HEK293 (cell line): ENCODE results near the gene ADAT2.

Source experiments
- CTCF ChIA-PET: fragments of 350-600 bp; formaldehyde crosslinking; extraction: SDS; loops from one replicate; lab custom pipeline; 2021; ENCODE audit warnings: antibody characterized with exemption; lab: Yijun Ruan, JAX
- POLR2A ChIA-PET: fragments of 300-600 bp; formaldehyde crosslinking; extraction: SDS; loops from one replicate; lab custom pipeline; 2020; ENCODE audit warnings: antibody characterized with exemption, inconsistent platforms; lab: Yijun Ruan, JAX
- H3K27ac ChIP-seq: fragments of 200-500 bp; sonication (Bioruptor generic); 2 replicates; pipeline ENCODE4 v1.5.1; 2014; ENCODE audit warnings: low read depth, low read length, control low read depth, inconsistent platforms; ENCODE audit errors: extremely low read depth
- H3K36me3 ChIP-seq, 2 experiments: fragments of 200-500 bp in 1 of 2; sonication (Bioruptor generic) in 1 of 2; 1 replicate in 1 of 2; 2 replicates in 1 of 2; pipeline ENCODE4 v1.5.1; 2014 to 2017; ENCODE audit warnings: inconsistent platforms in 2 of 2, low read length in 2 of 2; ENCODE audit not compliant: control insufficient read depth in 2 of 2, insufficient read depth in 1 of 2
- H3K4me1 ChIP-seq: fragments of 200-500 bp; sonication (Bioruptor generic); 2 replicates; pipeline ENCODE4 v1.5.1; 2014; ENCODE audit warnings: mild to moderate bottlenecking, low read length, inconsistent platforms; ENCODE audit not compliant: control insufficient read depth, insufficient read depth
- H3K4me3 ChIP-seq: 2 replicates; pipeline ENCODE4 v1.5.1; 2011; ENCODE audit warnings: low read depth, mild to moderate bottlenecking, control low read depth, low read length, moderate library complexity
- H3K9me3 ChIP-seq: fragments of 200-500 bp; sonication (Bioruptor generic); 2 replicates; pipeline ENCODE4 v1.5.1; 2014; ENCODE audit warnings: low read depth, low read length, inconsistent platforms; ENCODE audit not compliant: control insufficient read depth, insufficient read depth
- BCL11B ChIP-seq: fragments of 450-650 bp; formaldehyde crosslinking; IDR thresholded peaks from 2 replicates; pipeline ENCODE4 v1.5.1; 2016; ENCODE audit warnings: low read depth, missing biosample characterization, missing genetic modification characterization
- FEZF1 ChIP-seq: fragments of 450-650 bp; formaldehyde crosslinking; IDR thresholded peaks from 2 replicates; pipeline ENCODE4 v1.5.1; 2016; ENCODE audit warnings: missing biosample characterization, missing genetic modification characterization
- KLF1 ChIP-seq: fragments of 450-650 bp; formaldehyde crosslinking; IDR thresholded peaks from 2 replicates; pipeline ENCODE4 v1.5.1; 2016; ENCODE audit warnings: missing biosample characterization, missing genetic modification characterization
- MZF1 ChIP-seq: fragments of 450-650 bp; formaldehyde crosslinking; IDR thresholded peaks from 2 replicates; pipeline ENCODE4 v1.5.1; 2017; ENCODE audit warnings: missing biosample characterization, missing genetic modification characterization, borderline replicate concordance
- RBAK ChIP-seq: fragments of 450-650 bp; formaldehyde crosslinking; IDR thresholded peaks from 2 replicates; pipeline ENCODE4 v1.5.1; 2016; ENCODE audit warnings: missing biosample characterization, missing genetic modification characterization
- SALL2 ChIP-seq: fragments of 450-650 bp; formaldehyde crosslinking; IDR thresholded peaks from 2 replicates; pipeline ENCODE4 v1.5.0; 2017; ENCODE audit warnings: missing biosample characterization, mild to moderate bottlenecking, missing genetic modification characterization, borderline replicate concordance
- WT1 ChIP-seq: fragments of 450-650 bp; formaldehyde crosslinking; IDR thresholded peaks from 2 replicates; pipeline ENCODE4 v1.5.1; 2016; ENCODE audit warnings: missing biosample characterization, missing genetic modification characterization
- ZNF133 ChIP-seq: fragments of 450-650 bp; formaldehyde crosslinking; IDR thresholded peaks from 2 replicates; pipeline ENCODE4 v1.5.1; 2016; ENCODE audit warnings: missing biosample characterization, missing genetic modification characterization
- ZNF140 ChIP-seq: fragments of 450-650 bp; formaldehyde crosslinking; IDR thresholded peaks from 2 replicates; pipeline ENCODE4 v1.5.1; 2016; ENCODE audit warnings: missing biosample characterization, missing genetic modification characterization
- ZNF155 ChIP-seq: fragments of 450-650 bp; formaldehyde crosslinking; IDR thresholded peaks from 2 replicates; pipeline ENCODE4 v1.5.1; 2016; ENCODE audit warnings: missing biosample characterization, missing genetic modification characterization
- ZNF292 ChIP-seq: fragments of 450-650 bp; formaldehyde crosslinking; IDR thresholded peaks from 2 replicates; pipeline ENCODE4 v1.5.1; 2016; ENCODE audit warnings: low read depth, missing biosample characterization, missing genetic modification characterization, borderline replicate concordance
- ZNF311 ChIP-seq: fragments of 450-650 bp; formaldehyde crosslinking; IDR thresholded peaks from 2 replicates; pipeline ENCODE4 v1.5.1; 2017; ENCODE audit warnings: missing biosample characterization, missing genetic modification characterization, borderline replicate concordance
- ZNF324 ChIP-seq: fragments of 450-650 bp; formaldehyde crosslinking; IDR thresholded peaks from 2 replicates; pipeline ENCODE4 v1.5.1; 2016; ENCODE audit warnings: missing biosample characterization, missing genetic modification characterization
- ZNF473 ChIP-seq: fragments of 450-650 bp; formaldehyde crosslinking; IDR thresholded peaks from 2 replicates; pipeline ENCODE4 v1.5.1; 2017; ENCODE audit warnings: missing biosample characterization, missing genetic modification characterization
- ZNF48 ChIP-seq: fragments of 450-650 bp; formaldehyde crosslinking; IDR thresholded peaks from 2 replicates; pipeline ENCODE4 v1.5.1; 2016; ENCODE audit warnings: missing biosample characterization, missing genetic modification characterization
- ZNF548 ChIP-seq: fragments of 450-650 bp; formaldehyde crosslinking; IDR thresholded peaks from 2 replicates; pipeline ENCODE4 v1.5.1; 2016; ENCODE audit warnings: missing biosample characterization, missing genetic modification characterization
- ZNF555 ChIP-seq: fragments of 450-650 bp; formaldehyde crosslinking; conservative IDR thresholded peaks from 2 replicates; pipeline ENCODE4 v1.5.1; 2017; ENCODE audit warnings: missing biosample characterization, mild to moderate bottlenecking, missing genetic modification characterization, inconsistent platforms
- ZNF558 ChIP-seq: fragments of 450-650 bp; formaldehyde crosslinking; IDR thresholded peaks from 2 replicates; pipeline ENCODE4 v1.5.1; 2016; ENCODE audit warnings: missing biosample characterization, missing genetic modification characterization
- ZNF596 ChIP-seq: fragments of 450-650 bp; IDR thresholded peaks from 2 replicates; pipeline ENCODE4 v1.5.0; 2018; ENCODE audit warnings: missing biosample characterization, mild to moderate bottlenecking, missing genetic modification characterization, moderate library complexity
- ZNF658 ChIP-seq: fragments of 450-650 bp; formaldehyde crosslinking; IDR thresholded peaks from 2 replicates; pipeline ENCODE4; 2016; ENCODE audit warnings: missing biosample characterization, missing genetic modification characterization
- ZNF677 ChIP-seq: fragments of 450-650 bp; IDR thresholded peaks from 2 replicates; pipeline ENCODE4 v1.5.0; 2018; ENCODE audit warnings: missing biosample characterization, mild to moderate bottlenecking, missing genetic modification characterization, moderate library complexity
- ZNF776 ChIP-seq: fragments of 450-650 bp; formaldehyde crosslinking; IDR thresholded peaks from 2 replicates; pipeline ENCODE4 v1.5.0; 2017; ENCODE audit warnings: missing biosample characterization, missing genetic modification characterization, borderline replicate concordance
- ZNF792 ChIP-seq: fragments of 450-650 bp; formaldehyde crosslinking; IDR thresholded peaks from 2 replicates; pipeline ENCODE4 v1.5.1; 2016; ENCODE audit warnings: missing biosample characterization, missing genetic modification characterization
- ZNF837 ChIP-seq: fragments of 450-650 bp; formaldehyde crosslinking; IDR thresholded peaks from 2 replicates; pipeline ENCODE4 v1.5.1; 2016; ENCODE audit warnings: missing biosample characterization, missing genetic modification characterization
- ZSCAN23 ChIP-seq: fragments of 450-650 bp; formaldehyde crosslinking; IDR thresholded peaks from 2 replicates; pipeline ENCODE4 v1.5.1; 2016; ENCODE audit warnings: missing biosample characterization, missing genetic modification characterization
- TF ChIP-seq, protein P1 (sequence below): fragments of 450-650 bp; formaldehyde crosslinking; IDR thresholded peaks from 2 replicates; pipeline ENCODE4 v1.5.1; 2016; ENCODE audit warnings: missing biosample characterization, missing genetic modification characterization, borderline replicate concordance
- TF ChIP-seq, protein P2 (sequence below): fragments of 450-650 bp; formaldehyde crosslinking; IDR thresholded peaks from 2 replicates; pipeline ENCODE4 v1.5.1; 2016; ENCODE audit warnings: missing biosample characterization, missing genetic modification characterization
- TF ChIP-seq, protein P3 (sequence below): fragments of 450-650 bp; formaldehyde crosslinking; IDR thresholded peaks from 2 replicates; pipeline ENCODE4 v1.5.1; 2016; ENCODE audit warnings: missing biosample characterization, missing genetic modification characterization
- TF ChIP-seq, protein P4 (sequence below): fragments of 450-650 bp; IDR thresholded peaks from 2 replicates; pipeline ENCODE4 v1.5.1; 2018; ENCODE audit warnings: missing biosample characterization, mild to moderate bottlenecking, missing genetic modification characterization
- TF ChIP-seq, protein P5 (sequence below): fragments of 450-650 bp; formaldehyde crosslinking; IDR thresholded peaks from 2 replicates; pipeline ENCODE4 v1.5.1; 2016; ENCODE audit warnings: missing biosample characterization, missing genetic modification characterization

Gene ADAT2

DNA sequence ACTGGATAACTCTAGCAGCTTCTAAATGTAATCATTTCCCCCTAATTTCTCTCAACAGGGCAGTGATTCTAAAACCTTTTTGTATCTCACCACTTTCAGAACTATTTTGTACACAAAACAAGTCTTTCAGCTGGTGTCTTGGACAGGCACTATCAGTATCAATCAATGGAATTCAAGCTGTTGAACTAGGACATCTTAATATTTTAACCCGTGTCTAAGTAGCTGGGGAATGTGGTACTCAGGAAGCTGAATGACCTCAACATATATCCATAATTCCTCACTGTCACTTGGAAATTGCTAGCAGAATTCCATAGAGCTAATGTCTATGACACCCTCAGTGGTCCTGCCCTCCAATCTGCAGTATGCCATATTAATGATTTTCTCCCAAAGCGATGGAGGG is 24.5 kb downstream of the ADAT2 start:
- CTCF ChIA-PET = interaction anchor here (0.5 to 4.7 kb wide), 11 partner anchors 11 to 951 kb away, joined by 3 to 54 read pairs (median 6); no protein-coding TSS in a partner anchor
- Histone ChIP-seq H3K27ac (no peak overlapping the region), H3K36me3 (peaks cover 4 to 20% of the 10 kb centered on the region in 2 experiments; a peak in 2 of 3 replicates), H3K4me1 (no peaks in the 10 kb centered on the region), H3K4me3 (no peak overlapping the region), H3K9me3 (no peaks in the 10 kb centered on the region)
- TF ChIP-seq ZNF473 (tag by site-specific recombination) (no peak), ZNF324 (no peak), MZF1 (tag by site-specific recombination) (no peak), ZNF48 (no peak), RBAK (tag by site-specific recombination) (no peak), ZNF558 (tag by site-specific recombination) (no peak), BCL11B (tag by site-specific recombination) (no peak), KLF1 (no peak), WT1 (tag by site-specific recombination) (no peak), ZNF658 (tag by site-specific recombination) (no peak), ZNF133 (tag by site-specific recombination) (no peak), ZNF155 (tag by site-specific recombination) (no peak), ZNF311 (tag by site-specific recombination) (no peak), ZNF792 (no peak), ZNF776 (tag by site-specific recombination) (no peak), SALL2 (no peak), ZNF837 (tag by site-specific recombination) (no peak), ZNF677 (no peak), FEZF1 (no peak)
- TF ChIP-seq, protein P1, sequence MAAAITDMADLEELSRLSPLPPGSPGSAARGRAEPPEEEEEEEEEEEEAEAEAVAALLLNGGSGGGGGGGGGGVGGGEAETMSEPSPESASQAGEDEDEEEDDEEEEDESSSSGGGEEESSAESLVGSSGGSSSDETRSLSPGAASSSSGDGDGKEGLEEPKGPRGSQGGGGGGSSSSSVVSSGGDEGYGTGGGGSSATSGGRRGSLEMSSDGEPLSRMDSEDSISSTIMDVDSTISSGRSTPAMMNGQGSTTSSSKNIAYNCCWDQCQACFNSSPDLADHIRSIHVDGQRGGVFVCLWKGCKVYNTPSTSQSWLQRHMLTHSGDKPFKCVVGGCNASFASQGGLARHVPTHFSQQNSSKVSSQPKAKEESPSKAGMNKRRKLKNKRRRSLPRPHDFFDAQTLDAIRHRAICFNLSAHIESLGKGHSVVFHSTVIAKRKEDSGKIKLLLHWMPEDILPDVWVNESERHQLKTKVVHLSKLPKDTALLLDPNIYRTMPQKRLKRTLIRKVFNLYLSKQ (tag by site-specific recombination) = no peak
- POLR2A ChIA-PET = no interaction called here

DNA sequence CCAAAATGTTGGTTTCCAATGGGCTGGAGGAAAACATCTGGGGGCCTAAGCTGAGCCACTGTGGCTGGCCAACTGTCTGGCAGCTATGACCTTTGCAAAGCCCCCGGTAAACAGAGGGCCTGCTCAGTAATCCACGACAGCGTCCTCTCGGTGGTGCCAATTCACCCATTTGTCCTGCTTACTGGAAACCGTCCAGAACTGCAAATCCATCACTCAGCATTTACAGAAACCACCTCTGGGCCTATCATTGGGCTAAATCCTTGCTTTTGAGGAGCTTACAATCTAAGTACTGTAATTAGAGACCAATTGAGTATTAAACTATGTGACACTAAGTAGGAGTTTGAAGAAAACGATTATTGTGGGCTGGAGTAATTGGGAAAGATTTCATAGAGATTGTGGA is 31.0 kb downstream of the ADAT2 start:
- H3K4me1 ChIP-seq = no peaks in the 10 kb centered on the region
- TF ChIP-seq ZNF140 (tag by site-specific recombination) (no peak), ZNF548 (tag by site-specific recombination) (no peak), ZSCAN23 (no peak), ZNF292 (no peak), ZNF555 (tag by site-specific recombination) (no peak), ZNF596 (tag by site-specific recombination) (no peak), ZNF324 (no peak)
- TF ChIP-seq, protein P2, sequence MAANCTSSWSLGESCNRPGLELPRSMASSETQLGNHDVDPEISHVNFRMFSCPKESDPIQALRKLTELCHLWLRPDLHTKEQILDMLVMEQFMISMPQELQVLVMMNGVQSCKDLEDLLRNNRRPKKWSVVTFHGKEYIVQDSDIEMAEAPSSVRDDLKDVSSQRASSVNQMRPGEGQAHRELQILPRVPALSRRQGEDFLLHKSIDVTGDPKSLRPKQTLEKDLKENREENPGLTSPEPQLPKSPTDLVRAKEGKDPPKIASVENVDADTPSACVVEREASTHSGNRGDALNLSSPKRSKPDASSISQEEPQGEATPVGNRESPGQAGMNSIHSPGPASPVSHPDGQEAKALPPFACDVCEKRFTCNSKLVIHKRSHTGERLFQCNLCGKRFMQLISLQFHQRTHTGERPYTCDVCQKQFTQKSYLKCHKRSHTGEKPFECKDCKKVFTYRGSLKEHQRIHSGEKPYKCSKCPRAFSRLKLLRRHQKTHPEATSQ (tag by site-specific recombination) = no peak
- TF ChIP-seq, protein P3, sequence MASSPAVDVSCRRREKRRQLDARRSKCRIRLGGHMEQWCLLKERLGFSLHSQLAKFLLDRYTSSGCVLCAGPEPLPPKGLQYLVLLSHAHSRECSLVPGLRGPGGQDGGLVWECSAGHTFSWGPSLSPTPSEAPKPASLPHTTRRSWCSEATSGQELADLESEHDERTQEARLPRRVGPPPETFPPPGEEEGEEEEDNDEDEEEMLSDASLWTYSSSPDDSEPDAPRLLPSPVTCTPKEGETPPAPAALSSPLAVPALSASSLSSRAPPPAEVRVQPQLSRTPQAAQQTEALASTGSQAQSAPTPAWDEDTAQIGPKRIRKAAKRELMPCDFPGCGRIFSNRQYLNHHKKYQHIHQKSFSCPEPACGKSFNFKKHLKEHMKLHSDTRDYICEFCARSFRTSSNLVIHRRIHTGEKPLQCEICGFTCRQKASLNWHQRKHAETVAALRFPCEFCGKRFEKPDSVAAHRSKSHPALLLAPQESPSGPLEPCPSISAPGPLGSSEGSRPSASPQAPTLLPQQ (tag by site-specific recombination) = no peak
- TF ChIP-seq, protein P4, sequence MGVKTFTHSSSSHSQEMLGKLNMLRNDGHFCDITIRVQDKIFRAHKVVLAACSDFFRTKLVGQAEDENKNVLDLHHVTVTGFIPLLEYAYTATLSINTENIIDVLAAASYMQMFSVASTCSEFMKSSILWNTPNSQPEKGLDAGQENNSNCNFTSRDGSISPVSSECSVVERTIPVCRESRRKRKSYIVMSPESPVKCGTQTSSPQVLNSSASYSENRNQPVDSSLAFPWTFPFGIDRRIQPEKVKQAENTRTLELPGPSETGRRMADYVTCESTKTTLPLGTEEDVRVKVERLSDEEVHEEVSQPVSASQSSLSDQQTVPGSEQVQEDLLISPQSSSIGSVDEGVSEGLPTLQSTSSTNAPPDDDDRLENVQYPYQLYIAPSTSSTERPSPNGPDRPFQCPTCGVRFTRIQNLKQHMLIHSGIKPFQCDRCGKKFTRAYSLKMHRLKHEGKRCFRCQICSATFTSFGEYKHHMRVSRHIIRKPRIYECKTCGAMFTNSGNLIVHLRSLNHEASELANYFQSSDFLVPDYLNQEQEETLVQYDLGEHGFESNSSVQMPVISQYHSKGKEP = no peak
- TF ChIP-seq, protein P5, sequence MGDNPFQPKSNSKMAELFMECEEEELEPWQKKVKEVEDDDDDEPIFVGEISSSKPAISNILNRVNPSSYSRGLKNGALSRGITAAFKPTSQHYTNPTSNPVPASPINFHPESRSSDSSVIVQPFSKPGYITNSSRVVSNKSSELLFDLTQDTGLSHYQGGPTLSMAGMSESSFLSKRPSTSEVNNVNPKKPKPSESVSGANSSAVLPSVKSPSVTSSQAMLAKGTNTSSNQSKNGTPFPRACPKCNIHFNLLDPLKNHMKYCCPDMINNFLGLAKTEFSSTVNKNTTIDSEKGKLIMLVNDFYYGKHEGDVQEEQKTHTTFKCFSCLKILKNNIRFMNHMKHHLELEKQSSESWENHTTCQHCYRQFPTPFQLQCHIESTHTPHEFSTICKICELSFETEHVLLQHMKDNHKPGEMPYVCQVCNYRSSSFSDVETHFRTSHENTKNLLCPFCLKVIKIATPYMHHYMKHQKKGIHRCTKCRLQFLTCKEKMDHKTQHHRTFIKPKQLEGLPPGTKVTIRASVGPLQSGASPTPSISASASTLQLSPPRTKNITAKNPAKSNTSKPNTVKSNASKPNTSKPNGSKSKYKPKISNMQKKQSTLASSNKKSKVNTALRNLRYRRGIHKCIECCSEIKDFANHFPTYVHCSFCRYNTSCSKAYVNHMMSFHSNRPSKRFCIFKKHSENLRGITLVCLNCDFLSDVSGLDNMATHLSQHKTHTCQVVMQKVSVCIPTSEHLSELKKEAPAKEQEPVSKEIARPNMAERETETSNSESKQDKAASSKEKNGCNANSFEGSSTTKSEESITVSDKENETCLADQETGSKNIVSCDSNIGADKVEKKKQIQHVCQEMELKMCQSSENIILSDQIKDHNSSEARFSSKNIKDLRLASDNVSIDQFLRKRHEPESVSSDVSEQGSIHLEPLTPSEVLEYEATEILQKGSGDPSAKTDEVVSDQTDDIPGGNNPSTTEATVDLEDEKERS (tag by site-specific recombination) = no peak

More for the DNA sequence above, 31.0 kb downstream of the ADAT2 start:
- H3K9me3 ChIP-seq = no peaks in the 10 kb centered on the region
- H3K27ac ChIP-seq = no peak overlapping the region
- ChIA-PET POLR2A (no interaction called here), CTCF (interaction anchor here (1.1 to 1.3 kb wide), 3 partner anchors 8 to 945 kb away, joined by 3 to 7 read pairs (median 3); no protein-coding TSS in a partner anchor)
- H3K4me3 ChIP-seq = no peak overlapping the region
- H3K36me3 ChIP-seq = no peaks in the 10 kb centered on the region
